Embryonic facial prominence (tissue), 1 donor: ENCODE measurements around the gene IDH3G.

Source experiments
- DNase-seq: peaks from one replicate; pipeline ENCODE4 v3.0.0-alpha.2; 2016; ENCODE audit errors: extremely low spot score

The IDH3G gene

DNA sequence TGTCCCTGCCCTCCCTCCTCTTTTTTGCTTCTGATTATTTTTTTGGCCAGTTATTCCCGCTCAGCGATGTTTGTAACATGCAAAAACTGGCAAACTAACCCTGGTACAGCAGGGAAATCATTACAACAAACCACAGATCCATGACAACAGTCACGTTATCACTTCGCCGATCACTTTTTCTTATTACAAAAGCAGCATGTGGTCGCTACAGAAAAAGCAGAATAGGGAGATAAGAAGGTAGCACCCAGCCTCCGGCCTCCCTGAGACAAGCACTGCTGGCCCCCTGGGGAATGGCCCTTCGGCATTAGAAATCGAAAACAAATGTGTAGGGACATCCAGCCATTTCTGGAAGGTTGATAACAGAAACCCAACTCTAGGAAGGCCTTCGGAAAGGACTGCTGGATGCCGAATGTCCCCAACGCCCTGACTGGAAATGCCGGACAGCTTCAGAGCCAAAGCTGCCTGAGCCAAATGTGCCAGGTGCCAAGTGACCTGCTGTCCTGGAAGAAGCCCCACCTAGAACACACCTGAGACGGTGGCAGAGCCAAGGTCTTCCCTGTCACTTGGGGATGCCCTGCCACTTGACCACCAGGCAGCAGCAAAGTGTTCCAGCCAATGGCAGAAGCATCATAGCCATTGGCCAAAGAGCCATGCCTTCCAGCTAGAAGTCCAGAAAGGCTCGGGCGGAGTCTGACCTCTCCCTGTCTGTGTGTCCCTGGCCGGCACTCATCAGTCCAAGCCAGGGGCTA, 2.9 kb downstream of the IDH3G start:
- DNase-seq = no peak

DNA sequence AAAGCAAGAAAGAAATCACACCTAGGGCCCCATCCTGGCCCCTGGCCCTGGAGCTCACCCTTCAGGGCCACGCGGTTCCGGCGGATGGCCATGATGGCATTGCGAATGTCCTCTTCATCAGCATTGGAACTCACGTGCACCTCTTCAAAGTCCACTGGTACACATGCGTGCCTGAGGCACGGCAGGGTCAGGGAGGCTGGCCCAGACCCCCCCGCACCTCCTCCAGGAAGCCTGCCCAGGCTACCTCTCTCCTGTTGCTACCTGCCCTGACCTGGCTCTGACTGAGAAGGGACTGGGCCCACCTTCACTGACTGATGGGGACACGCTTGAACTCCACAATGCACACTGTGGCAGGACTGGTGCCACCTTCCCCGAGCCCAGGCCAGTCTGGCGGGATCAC, 4.5 kb downstream of the IDH3G start:
- no peak for DNase-seq

DNA sequence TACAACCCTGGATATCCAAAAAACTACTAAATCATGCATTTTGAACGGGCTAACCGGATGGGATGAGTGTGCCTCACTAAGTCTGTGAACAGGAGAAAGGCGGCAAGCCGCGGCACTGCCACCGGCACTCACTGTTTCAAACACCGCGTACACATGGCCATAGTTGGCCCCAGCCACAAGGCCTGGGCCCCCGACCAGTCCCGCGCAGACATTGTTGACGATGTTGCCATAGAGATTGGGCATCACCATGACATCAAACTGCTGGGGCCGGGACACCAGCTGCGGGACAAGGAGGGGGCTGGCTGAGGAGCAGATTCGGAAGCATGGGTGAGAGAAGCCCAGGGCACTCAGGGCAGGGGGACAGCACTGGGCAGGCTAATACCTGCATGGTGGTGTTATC, 7.5 kb downstream of the IDH3G start:
- DNase-seq = no peak

DNA sequence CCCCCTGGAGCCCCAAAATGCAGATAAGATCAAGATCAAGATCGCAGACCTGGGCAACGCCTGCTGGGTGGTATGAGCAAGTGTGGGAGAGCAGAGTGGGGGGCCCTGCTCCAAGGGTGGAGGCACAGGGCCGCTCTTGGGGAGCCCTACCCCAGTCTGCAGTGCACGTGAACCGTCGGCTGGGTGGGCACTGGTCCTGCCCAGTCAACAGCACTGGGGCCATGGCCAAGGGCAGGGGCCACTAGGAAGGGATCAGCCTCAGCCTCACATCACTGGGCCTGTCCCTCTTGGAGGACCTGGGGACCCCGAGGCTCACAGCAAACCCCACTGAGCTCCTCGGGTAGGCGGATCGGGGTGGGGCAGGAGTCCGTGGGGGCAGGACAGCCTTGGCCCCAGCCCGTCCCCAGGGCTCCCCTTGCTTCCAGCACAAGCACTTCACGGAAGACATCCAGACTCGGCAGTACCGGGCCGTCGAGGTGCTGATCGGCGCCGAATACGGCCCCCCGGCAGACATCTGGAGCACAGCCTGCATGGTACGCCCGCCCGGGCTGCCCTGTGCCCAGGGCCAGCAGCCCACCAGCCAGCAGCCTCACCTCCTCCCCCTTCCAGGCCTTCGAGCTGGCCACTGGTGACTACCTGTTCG, 9.7 kb downstream of the IDH3G start:
- no peak for DNase-seq

DNA sequence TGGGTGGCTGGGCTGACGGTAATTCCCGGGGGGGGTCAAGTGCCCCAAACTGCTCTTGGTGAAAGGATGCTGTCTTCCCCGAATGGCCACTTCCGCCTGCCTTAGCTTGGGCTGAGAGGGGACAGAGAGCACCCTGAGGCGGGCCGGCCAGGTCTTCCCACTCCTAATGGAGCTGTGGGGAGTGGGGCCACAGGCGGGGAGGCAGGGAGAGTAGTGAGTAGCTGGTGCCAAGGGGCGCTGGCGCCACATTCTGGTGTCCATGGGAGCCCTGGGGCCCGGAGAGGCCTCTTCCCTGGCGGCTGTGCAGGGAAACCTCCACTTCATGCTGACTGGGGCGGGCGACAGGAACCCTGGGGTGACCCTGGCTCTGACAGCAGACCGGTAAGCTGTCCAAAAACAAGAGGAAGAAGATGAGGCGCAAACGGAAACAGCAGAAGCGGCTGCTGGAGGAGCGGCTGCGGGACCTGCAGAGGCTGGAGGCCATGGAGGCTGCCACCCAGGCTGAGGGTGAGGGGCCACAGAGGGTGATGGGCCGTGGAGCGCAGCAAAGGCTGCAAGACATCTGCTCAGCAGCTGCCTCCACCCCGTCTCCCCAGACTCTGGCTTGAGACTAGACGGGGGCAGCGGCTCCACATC, 10.7 kb downstream of the IDH3G start:
- DNase-seq = no peak

DNA sequence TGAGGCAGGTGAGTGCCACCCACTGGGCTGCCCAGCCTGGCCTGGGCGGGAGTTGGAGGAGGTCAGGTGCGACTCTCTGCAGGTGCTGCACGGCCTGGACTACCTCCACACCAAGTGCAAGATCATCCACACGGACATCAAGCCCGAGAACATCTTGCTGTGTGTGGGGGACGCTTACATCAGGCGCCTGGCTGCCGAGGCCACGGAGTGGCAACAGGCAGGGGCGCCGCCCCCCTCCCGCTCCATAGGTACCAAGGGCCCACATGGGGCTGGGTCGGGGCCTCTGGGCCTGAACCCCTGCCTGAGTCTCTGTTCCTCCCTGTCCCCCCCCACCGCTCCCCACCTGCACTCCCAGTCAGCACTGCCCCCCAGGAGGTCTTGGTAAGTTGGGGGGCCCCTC, 11.3 kb downstream of the IDH3G start:
- no peak for DNase-seq

DNA sequence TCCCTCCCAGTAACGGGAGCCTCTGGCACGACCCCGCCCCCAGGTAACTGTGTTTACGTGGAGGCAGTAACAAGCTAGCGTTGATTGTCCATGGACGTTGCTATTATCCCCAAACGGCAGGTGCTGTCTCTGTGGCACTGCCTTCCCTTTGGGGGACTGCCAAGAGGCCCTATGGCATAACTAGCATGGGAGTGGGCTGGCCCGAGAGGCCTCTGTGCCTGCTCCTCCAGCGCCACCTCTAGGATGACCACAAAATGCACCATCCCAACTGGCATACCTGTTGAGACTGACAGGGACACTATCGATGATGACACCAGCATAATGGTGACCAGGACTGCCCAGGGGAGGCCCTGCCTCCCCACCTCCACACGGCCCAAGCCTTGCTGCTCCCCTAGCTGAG, 11.9 kb downstream of the IDH3G start:
- DNase-seq = no peak

DNA sequence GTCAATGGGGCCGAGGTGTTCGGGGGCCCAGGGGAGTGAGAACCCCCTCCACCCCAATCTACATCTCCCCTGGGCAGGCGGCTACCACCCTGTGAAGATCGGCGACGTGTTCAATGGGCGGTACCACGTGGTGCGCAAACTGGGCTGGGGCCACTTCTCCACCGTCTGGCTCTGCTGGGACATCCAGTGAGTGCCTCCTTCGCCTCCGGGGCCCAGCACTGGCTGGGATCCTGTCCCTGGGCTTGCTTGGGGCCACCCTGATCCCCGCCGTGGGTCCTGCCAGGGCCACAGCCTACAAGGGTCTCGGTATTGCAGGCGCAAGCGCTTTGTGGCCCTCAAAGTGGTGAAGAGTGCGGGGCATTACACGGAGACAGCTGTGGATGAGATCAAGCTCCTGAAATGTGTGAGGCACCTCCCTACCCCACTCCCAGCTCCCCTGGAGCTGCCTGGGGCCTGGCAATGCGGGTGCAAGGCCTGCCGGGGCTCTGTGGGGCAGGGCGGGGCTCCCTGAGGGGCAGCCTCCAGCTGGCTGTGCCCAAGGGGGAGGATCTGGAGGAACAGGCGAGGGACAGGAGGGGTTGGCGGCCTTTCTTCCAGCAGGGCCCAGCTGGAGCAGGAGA, 12.6 kb downstream of the IDH3G start:
- no peak for DNase-seq

DNA sequence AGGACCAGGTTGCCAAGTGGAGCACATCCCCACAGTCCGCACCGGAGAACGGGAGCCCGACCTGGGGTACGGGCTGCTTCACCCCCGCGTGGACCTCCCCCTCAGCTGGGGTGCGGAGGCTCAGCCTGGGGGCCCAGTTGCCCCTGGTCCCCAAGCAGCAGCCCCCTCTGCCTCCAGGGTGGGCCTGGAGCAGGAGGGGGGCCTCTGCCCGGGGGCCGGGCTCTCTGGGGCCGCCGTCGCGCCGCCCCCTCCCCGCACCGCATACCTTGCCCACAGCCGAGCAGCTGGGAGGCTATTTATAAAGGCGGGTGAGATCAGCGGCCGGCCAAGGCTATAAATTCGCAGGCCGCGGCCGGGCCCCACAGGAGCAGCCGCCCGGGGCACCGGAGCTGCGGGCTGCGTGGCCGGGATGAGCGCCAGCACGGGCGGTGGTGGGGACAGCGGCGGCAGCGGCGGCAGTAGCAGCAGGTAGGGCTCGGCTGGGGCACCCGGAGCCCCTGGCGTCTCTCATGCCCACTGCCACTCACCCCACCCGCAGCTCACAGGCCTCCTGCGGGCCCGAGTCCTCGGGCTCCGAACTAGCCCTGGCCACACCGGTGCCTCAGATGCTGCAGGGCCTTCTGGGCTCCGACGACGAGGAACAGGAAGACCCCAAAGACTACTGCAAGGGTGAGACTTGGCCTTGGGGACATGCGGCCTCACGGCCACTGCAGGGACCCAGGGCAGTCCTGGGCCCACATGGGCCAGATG, 13.3 kb downstream of the IDH3G start, which contains the start of gene SRPK3:
TSS of gene SRPK3 (plus strand) at position 364 of the 750 bp plus-strand sequence. CDS start at position 410, 46 bp downstream.
- no peak for DNase-seq

DNA sequence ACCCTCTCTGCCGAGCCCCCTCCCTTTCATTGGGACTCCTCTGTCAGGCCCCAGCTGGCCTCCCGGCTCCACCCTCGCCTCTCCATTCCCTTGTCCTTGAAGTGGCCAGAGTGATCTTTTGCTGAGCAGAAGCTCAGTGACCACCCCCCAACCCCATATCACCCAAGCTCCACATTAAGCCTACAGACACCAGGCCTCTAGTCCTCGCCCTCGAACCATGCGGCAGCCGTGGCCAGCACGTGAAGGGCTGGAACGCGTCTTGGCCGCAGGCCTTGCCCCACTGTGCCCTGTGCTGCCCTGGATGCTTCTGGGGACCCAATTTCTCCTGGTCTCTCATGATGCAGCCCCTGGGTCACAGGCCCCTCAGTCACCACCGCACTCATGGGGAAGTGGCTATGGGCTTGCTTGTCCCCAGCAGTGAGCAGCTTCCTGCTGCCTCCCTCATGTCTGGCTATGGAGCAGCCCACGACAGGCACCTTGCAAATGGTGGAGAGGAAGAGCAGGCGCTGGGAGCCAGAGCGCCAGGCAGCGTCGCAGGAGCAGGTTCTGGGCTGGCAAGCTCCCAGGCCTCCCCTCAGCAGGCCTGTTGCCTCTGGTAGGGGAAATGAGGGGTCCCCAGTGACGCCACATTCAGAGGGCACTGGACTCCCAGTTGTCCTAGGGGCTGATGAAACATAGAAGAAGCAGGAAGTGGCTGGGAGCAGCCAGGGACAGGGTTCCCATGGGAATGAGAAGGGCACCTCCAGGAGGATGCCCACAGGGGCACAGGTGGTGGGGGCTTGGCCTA, 14.1 kb downstream of the IDH3G start:
- DNase-seq = no peak

DNA sequence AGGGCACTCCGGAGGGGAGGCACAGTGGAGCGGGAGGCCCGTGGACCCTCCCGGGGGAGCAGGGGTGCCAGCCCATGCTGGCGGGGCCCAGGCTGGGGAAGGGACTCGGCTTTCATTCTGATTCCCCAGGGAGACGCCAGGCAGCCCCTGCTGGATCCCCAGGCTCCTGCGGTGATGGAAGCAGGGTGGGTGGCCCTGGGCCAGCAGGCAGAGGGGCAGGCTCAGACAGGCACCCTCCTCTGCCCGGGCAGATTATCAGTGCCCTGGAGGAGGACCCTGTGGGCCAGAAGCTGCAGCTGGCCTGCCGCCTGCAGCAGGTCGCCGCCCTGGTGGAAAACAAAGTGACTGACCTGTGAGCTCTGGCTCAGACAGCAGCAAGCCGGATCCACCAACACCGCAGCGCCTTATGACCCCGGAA, 15.5 kb downstream of the IDH3G start:
- DNase-seq = no peak

DNA sequence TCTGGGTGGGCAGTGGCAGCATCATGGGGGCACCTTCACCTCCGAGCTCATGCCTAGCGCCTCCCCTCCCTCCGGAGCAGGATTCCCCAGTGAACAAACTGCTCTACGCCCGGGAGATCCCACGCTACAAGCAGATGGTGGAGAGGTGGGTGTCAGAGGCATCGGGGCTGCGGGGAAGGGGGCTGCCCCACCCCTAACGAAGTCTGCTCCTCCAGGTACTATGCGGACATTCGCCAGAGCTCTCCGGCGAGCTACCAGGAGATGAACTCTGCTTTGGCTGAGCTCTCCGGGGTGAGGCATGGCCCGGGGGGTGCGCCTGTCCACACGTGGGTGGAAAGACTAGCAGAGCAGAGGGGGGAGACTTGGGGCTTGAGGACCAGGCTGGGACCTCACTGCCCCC, 16.0 kb downstream of the IDH3G start:
- no peak for DNase-seq

DNA sequence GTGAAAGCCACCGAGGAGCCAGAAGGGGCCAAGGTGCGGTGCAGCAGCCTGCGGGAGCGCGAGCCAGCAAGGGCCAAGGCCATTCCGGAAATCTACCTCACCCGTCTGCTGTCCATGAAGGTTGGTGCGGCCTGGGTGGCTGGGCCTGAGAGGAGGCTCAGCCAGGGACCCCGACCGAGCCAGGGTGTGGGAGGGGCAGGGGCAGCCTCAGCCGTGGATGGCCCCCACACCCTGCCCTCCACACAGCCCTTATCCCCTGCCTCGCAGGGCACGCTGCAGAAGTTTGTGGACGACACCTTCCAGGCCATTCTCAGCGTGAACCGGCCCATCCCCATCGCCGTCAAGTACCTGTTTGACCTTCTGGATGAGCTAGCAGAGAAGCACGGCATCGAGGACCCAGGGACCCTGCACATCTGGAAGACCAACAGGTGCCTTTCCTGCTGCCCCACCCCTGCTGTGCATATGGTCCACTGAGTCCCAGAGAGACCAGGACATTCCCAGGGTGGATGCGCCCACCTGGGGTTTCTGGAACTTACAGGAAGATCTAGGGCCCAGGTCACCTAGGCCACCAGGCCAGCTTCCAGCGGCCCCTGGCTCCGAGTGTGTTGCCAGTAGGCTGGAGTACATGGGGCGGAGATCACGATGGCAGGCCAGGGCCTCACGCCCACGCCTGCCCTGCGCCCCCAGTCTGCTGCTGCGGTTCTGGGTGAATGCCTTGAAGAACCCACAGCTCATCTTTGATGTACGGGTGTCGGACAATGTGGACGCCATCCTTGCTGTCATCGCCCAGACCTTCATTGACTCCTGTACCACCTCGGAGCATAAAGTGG, 16.7 kb downstream of the IDH3G start:
- no peak for DNase-seq

DNA sequence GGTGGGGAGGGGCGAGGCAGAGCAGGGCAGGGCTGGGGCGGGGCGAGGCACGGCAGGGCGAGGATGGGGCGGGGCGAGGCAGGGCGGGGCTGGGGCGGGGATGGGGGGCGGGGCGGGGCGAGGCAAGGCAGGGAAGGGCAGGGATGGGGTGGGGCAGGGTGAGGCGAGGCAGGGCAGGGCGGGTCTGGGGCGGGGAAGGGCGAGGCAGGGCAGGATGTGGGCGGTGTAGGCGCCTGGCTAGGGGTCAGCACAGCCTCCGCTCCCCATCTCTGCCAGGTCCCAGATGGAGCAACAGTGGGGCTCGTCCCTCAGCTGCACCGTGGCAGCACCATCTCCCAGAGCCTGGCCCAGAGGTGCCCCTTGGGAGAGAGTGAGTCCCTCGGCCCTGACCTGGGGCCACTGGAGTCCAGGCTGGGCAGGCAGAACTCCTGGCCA, 17.5 kb downstream of the IDH3G start:
- no peak for DNase-seq

DNA sequence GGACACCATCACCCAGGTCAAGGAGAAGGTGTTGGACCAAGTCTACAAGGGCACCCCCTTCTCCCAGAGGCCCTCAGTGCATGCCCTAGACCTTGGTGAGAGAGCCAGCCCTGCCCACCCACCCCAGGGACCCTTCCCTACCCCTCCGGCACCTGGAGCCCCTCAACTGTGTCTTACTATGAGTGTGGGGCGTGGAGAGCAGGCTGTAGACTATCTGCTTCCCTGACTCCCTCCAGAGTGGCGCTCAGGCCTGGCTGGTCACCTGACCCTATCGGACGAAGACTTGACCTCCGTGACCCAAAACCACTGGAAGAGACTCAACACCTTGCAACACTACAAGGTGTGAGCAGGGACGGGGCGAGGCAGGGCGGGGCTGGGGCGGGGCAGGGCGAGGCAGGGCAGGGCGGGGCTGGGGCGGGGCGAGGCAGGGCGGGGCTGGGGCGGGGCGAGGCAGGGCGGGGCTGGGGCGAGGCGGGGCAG, 18.0 kb downstream of the IDH3G start:
- DNase-seq = no peak

DNA sequence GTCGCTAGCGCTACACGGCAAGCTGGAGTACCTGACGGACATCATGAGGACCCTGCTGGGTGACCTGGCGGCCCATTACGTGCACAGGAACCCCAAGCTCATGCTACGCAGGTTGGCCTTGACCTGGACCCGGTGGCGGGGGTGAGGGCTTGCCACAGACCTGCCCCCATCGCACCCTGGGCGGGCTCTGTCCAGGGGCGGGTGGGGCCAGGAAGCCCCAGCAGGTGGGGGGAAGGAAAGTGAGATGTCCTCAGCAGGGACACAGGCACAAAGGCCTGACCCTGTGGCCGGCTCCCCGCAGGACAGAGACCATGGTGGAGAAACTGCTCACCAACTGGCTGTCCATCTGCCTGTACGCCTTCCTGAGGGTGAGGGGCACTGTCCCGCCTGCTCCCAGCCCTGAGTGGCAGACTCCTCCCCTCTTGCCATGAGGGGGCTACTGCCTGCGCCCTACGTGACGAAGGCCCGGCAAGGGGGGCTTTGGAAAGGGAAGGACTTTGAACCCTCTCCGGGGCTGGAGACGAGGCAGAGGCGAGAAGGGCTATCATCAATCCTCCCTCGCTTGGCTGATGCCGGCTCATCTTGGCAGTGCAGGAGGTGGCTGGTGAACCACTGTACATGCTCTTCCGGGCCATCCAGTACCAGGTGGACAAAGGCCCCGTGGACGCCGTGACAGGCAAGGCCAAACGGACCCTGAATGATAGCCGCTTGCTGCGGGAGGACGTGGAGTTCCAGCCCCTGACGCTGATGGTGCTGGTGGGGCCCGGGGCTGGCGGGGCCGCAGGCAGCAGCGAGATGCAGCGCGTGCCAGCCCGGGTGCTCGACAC, 18.7 kb downstream of the IDH3G start:
- DNase-seq = no peak

DNA sequence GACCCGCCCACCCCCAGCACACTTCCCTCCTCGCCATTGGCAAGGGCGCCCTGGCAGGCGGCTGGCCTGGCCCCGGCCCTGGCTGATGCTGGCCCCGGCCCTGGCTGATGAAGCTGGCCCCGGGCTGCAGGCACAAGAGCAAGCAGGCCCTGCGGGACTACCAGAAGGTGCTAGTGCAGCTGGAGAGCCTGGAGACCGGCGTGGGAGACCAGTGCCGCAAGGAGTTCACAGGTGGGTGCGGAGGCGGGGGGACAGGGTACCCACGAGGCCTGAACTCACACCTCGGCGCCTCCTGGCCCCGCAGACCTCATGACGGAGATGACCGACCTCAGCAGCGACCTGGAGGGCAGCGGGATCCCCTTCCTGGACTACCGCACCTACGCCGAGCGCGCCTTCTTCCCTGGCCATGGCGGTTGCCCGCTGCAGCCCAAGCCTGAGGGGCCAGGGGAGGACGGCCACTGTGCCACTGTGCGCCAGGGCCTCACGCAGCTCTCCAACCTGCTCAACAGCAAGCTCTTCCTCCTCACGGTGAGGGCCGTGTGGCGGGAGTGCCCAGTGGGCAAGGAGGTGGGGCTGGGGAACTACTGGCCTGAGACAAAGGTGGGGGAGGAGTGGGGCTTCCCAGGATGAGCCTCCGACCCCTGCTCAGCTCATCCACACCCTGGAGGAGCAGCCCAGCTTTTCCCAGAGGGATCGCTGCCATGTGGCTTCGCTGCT, 19.4 kb downstream of the IDH3G start:
- no peak for DNase-seq
